Panc1 (cell line): Measurements from ENCODE around the gene LRMDA.

Source experiments
- CTCF ChIP-seq: fragments of 450-650 bp; IDR thresholded peaks from 2 replicates; pipeline ENCODE4 v1.5.1; 2017; ENCODE audit warnings: mild to moderate bottlenecking
- POLR2AphosphoS5 ChIP-seq: IDR thresholded peaks from 2 replicates; pipeline ENCODE4 v1.6.1; 2012; ENCODE audit warnings: mild to moderate bottlenecking, low read depth, low read length, moderate library complexity
- REST ChIP-seq, 2 experiments: IDR thresholded peaks; 2 replicates each; pipeline ENCODE4 v1.6.1; 2011 to 2012; ENCODE audit warnings: low read depth in 2 of 2, control low read depth in 1 of 2, low read length in 1 of 2, mild to moderate bottlenecking in 1 of 2, moderate library complexity in 1 of 2; ENCODE audit not compliant: insufficient read depth in 1 of 2
- TCF7L2 ChIP-seq: IDR thresholded peaks from 2 replicates; pipeline ENCODE4 v1.6.1; 2011; ENCODE audit warnings: mild to moderate bottlenecking, low read depth, low read length, inconsistent platforms

GRCh38 chr10:76244061-76244686, 812.8 kb downstream of the LRMDA start:
- TF ChIP-seq CTCF (no peak), POLR2AphosphoS5 (no peak), TCF7L2 (no peak), REST (IDR thresholded peaks at IDR 0.05; ENCODE audit: insufficient read depth in 1 of 2, low read depth in 2 of 2, low read length in 1 of 2) (no peak)
